Ishikawa (cell line): ENCODE results near the gene DCUN1D3.

Source experiments
- CEBPB ChIP-seq: IDR thresholded peaks from 2 replicates; pipeline ENCODE4 v1.6.1; 2012
- EGR1 ChIP-seq: IDR thresholded peaks from 2 replicates; pipeline ENCODE4 v1.6.1; 2012
- EP300 ChIP-seq: IDR thresholded peaks from 2 replicates; pipeline ENCODE4 v1.6.1; 2012; ENCODE audit warnings: borderline replicate concordance
- MAX ChIP-seq: IDR thresholded peaks from 2 replicates; pipeline ENCODE4 v1.6.1; 2012
- TAF1 ChIP-seq: IDR thresholded peaks from 2 replicates; pipeline ENCODE4 v1.6.1; 2012; ENCODE audit warnings: low read depth, mild to moderate bottlenecking
- USF1 ChIP-seq: IDR thresholded peaks from 2 replicates; pipeline ENCODE4 v1.6.1; 2012
- YY1 ChIP-seq: IDR thresholded peaks from 2 replicates; pipeline ENCODE4 v1.6.1; 2012; ENCODE audit warnings: low read depth
- ZBTB7A ChIP-seq: IDR thresholded peaks from 2 replicates; pipeline ENCODE4 v1.6.1; 2012; ENCODE audit warnings: low read depth

GRCh38 chr16:20897922-20898321, 2.2 kb downstream of the DCUN1D3 start:
- TF ChIP-seq TAF1 (no peak), USF1 (no peak), YY1 (no peak), ZBTB7A (no peak), EP300 (no peak), EGR1 (no peak), MAX (no peak), CEBPB (no peak)
